GM13976 (cell line): Measurements from ENCODE around the gene INO80.
"Not testable (repeated sequence)": the region's sequence is repeated elsewhere in the genome, so short reads cannot be mapped to it uniquely, and the experiment has no call there.

Source experiments
- DNase-seq: peaks from one replicate; pipeline ENCODE4 v3.0.0; 2012; ENCODE audit warnings: low spot score
- in situ Hi-C: fragments of 300-500 bp; cut with MboI; formaldehyde crosslinking; loops from one replicate; pipeline ENCODE4 v1.12.0; 2022; ENCODE audit warnings: low sequenced_read_pairs, mixed read lengths, inconsistent platforms; ENCODE audit not compliant: unreplicated experiment
- TF ChIP-seq, protein P1 (sequence below): IDR thresholded peaks from 2 replicates; pipeline ENCODE4 v1.5.1; 2012; ENCODE audit warnings: borderline replicate concordance, mild to moderate bottlenecking; ENCODE audit not compliant: insufficient read depth; ENCODE audit errors: extremely low read depth, missing control alignments, control extremely low read depth

Gene INO80

GRCh38 chr15:41102854-41103253 is 13.2 kb downstream of the INO80 start:
- in situ Hi-C loops: no loop called here
- TF ChIP-seq, protein P1, sequence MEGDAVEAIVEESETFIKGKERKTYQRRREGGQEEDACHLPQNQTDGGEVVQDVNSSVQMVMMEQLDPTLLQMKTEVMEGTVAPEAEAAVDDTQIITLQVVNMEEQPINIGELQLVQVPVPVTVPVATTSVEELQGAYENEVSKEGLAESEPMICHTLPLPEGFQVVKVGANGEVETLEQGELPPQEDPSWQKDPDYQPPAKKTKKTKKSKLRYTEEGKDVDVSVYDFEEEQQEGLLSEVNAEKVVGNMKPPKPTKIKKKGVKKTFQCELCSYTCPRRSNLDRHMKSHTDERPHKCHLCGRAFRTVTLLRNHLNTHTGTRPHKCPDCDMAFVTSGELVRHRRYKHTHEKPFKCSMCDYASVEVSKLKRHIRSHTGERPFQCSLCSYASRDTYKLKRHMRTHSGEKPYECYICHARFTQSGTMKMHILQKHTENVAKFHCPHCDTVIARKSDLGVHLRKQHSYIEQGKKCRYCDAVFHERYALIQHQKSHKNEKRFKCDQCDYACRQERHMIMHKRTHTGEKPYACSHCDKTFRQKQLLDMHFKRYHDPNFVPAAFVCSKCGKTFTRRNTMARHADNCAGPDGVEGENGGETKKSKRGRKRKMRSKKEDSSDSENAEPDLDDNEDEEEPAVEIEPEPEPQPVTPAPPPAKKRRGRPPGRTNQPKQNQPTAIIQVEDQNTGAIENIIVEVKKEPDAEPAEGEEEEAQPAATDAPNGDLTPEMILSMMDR: no peak
- DNase-seq: no peak

GRCh38 chr15:41096178-41096577 is 19.9 kb downstream of the INO80 start:
- no peak for DNase-seq
- TF ChIP-seq, protein P1: no peak
- in situ Hi-C loops: no loop called here

DNA sequence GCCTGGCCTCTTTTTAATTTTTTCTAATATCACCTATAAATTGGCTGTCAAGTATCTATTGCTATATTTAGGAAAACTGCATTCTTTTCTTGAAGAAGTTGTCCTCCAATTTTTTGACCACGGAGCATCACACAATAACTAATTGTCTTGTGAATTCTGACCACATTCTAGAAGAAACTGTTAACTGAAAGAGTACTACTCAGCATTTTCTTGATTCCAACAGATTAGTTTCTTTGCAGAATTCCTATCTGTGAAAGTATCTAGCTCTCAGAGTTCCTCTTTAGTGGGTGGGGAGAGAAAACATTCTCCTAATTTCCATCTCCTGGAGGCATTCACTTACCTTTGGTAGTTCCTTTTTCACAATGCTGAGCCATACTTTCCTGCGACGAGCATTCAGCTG is 31.1 kb downstream of the INO80 start:
- in situ Hi-C loops: no loop called here
- DNase-seq: no peak
- TF ChIP-seq, protein P1: no peak

- no peak for DNase-seq
- in situ Hi-C loops: no loop called here
- TF ChIP-seq, protein P1: no peak
Measured at GRCh38 chr15:41080144-41080543, 35.9 kb downstream of the INO80 start.

GRCh38 chr15:41079717-41080116 is 36.4 kb downstream of the INO80 start:
- in situ Hi-C loops: no loop called here
- no peak for DNase-seq
- TF ChIP-seq, protein P1: no peak

- in situ Hi-C loops, DNase-seq: not testable (repeated sequence)
Measured at GRCh38 chr15:41078879-41079278, 37.2 kb downstream of the INO80 start.

DNA sequence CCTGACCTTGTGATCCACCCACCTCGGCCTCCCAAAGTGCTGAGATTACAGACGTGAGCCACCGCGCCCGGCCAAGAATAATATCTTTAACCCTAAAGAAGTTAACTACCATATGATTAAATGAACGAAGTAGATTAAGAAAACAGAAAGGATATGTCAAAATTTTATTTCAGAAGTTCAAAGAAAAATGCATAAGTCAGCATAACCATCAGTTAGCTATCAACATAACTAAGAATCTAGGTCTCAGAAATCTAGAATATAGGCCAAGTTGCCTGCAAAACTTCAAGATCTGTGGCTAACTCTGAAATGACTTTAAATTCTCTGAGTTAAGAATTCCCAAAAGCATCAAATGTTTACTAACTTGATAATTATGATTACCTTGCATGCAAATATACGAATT is 38.0 kb downstream of the INO80 start:
- in situ Hi-C loops: no loop called here
- no peak for DNase-seq
- TF ChIP-seq, protein P1: no peak
